ENCODE data around the gene MARF1.

DNA sequence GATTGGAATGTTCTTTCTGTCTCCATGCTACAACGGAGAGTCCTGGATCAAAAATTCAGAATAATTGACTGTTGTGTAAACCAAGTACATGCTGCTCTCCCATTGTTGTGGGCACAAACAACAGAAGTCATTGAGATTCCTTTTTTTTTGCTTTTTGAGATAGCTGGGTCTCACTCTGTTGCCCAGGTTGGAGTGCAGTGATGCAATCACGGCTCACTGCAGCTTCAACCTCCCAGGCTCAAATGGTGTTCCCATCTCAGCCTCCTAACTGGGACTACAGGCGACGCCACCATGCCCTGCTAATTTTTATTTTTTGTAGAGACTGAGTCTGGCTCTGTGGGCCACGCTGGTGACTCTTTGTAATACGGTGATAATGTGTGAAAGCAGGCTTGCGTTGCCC is 31.6 kb upstream of the MARF1 start:
- TF ChIP-seq, protein P1, sequence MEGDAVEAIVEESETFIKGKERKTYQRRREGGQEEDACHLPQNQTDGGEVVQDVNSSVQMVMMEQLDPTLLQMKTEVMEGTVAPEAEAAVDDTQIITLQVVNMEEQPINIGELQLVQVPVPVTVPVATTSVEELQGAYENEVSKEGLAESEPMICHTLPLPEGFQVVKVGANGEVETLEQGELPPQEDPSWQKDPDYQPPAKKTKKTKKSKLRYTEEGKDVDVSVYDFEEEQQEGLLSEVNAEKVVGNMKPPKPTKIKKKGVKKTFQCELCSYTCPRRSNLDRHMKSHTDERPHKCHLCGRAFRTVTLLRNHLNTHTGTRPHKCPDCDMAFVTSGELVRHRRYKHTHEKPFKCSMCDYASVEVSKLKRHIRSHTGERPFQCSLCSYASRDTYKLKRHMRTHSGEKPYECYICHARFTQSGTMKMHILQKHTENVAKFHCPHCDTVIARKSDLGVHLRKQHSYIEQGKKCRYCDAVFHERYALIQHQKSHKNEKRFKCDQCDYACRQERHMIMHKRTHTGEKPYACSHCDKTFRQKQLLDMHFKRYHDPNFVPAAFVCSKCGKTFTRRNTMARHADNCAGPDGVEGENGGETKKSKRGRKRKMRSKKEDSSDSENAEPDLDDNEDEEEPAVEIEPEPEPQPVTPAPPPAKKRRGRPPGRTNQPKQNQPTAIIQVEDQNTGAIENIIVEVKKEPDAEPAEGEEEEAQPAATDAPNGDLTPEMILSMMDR (IDR thresholded peaks at IDR 0.05), result no peak
- TF ChIP-seq POLR2A (IDR thresholded peaks at IDR 0.05), result no peak
